Mesothelial cell of epicardium (in vitro differentiated cells): Measurements from ENCODE around the gene PCTP. TPM values are rescaled to one million over a fixed set of nuclear protein-coding genes. Genes with fewer than 3 reads are reported as not detected.

Experiments
- DNase-seq, 2 experiments: peaks; one replicate each; pipeline ENCODE4 v3.0.0; 2021; ENCODE audit warnings: low spot score in 2 of 2; ENCODE audit not compliant: unreplicated experiment in 2 of 2
- H3K27ac Mint-ChIP-seq: 2 replicates; pipeline ENCODE4 v1.8.0; 2021; ENCODE audit warnings: mixed read lengths
- H3K27me3 Mint-ChIP-seq: 2 replicates; pipeline ENCODE4 v1.8.0; 2021; ENCODE audit warnings: low read depth, mixed read lengths
- H3K36me3 Mint-ChIP-seq: 2 replicates; pipeline ENCODE4 v1.8.0; 2021; ENCODE audit warnings: mixed read lengths
- H3K4me1 Mint-ChIP-seq: 2 replicates; pipeline ENCODE4 v1.8.0; 2021; ENCODE audit warnings: mixed read lengths
- H3K4me3 Mint-ChIP-seq: 2 replicates; pipeline ENCODE4 v1.8.0; 2021; ENCODE audit warnings: mild to moderate bottlenecking, moderate library complexity, mixed read lengths
- H3K9me3 Mint-ChIP-seq: 2 replicates; pipeline ENCODE4 v1.8.0; 2021; ENCODE audit warnings: mixed read lengths
- CTCF ChIP-seq: fragments of 200-600 bp; sonication (generic); IDR thresholded peaks from one replicate; pipeline ENCODE4 v1.5.0; 2021; ENCODE audit warnings: antibody characterized with exemption; ENCODE audit not compliant: unreplicated experiment
- total RNA-seq: library from RNA; stranded (reverse); gene quantifications from 3 replicates; pipeline ENCODE4 v1.2.1, GENCODE V29; 2021

The PCTP gene
- 13.3 to 15.8 TPM (median 13.3 TPM) in 3 replicates for total RNA-seq

GRCh38 chr17:55750750-55751657, at the start of gene PCTP:
TSS of gene PCTP (plus strand) at chr17:55751051. CDS start at chr17:55751104, 53 bp downstream.
- TF ChIP-seq CTCF: peak; percentile 43
- peak; percentile 64 to 88 for DNase-seq
- H3K27ac Mint-ChIP-seq: peak within 1 kb of the TSS; percentile 93
- peaks cover 9% of the 10 kb centered on the region for H3K36me3 Mint-ChIP-seq
- H3K4me3 Mint-ChIP-seq: peak within 1 kb of the TSS; percentile 87
- H3K4me1 Mint-ChIP-seq: peaks cover 19% of the 10 kb centered on the region
- peaks cover 3% of the 10 kb centered on the region for H3K9me3 Mint-ChIP-seq
- no peaks in the 10 kb centered on the region for H3K27me3 Mint-ChIP-seq

GRCh38 chr17:55702150-55702549, 48.7 kb upstream of the PCTP start:
- Mint-ChIP-seq H3K9me3 (peaks cover 11% of the 10 kb centered on the region), H3K4me1 (peaks cover 10% of the 10 kb centered on the region), H3K4me3 (no peak overlapping the region), H3K27ac (no peak overlapping the region), H3K27me3 (peaks cover 5% of the 10 kb centered on the region), H3K36me3 (no peaks in the 10 kb centered on the region)
- no peak for DNase-seq
- no peak for TF ChIP-seq CTCF

- no peaks in the 10 kb centered on the region for H3K36me3 Mint-ChIP-seq
- no peak overlapping the region for H3K4me3 Mint-ChIP-seq
Measured at GRCh38 chr17:55704401-55704800, 46.5 kb upstream of the PCTP start.

GRCh38 chr17:55705847-55706246, 45.0 kb upstream of the PCTP start:
- Mint-ChIP-seq H3K4me3 (no peak overlapping the region), H3K36me3 (no peaks in the 10 kb centered on the region), H3K4me1 (peaks cover 17% of the 10 kb centered on the region), H3K27ac (no peak overlapping the region), H3K9me3 (peaks cover 10% of the 10 kb centered on the region), H3K27me3 (peaks cover 5% of the 10 kb centered on the region)
- no peak for TF ChIP-seq CTCF
- no peak for DNase-seq

More at GRCh38 chr17:55704401-55704800, 46.5 kb upstream of the PCTP start:
- peaks cover 5% of the 10 kb centered on the region for H3K27me3 Mint-ChIP-seq
- DNase-seq: no peak
- peaks cover 15% of the 10 kb centered on the region for H3K4me1 Mint-ChIP-seq
- peaks cover 11% of the 10 kb centered on the region for H3K9me3 Mint-ChIP-seq
- no peak for TF ChIP-seq CTCF
- no peak overlapping the region for H3K27ac Mint-ChIP-seq

- Mint-ChIP-seq H3K27ac (no peak overlapping the region), H3K36me3 (no peaks in the 10 kb centered on the region), H3K27me3 (no peaks in the 10 kb centered on the region), H3K9me3 (no peaks in the 10 kb centered on the region), H3K4me3 (no peak overlapping the region), H3K4me1 (peaks cover 21% of the 10 kb centered on the region)
- no peak for DNase-seq
- TF ChIP-seq CTCF: no peak
Measured at GRCh38 chr17:55706808-55707773, 43.8 kb upstream of the PCTP start.
